GM12865 (cell line): ENCODE measurements around the gene LGALS8.

Source experiments
- DNase-seq: peaks from one replicate; pipeline ENCODE4 v3.0.0; 2010; ENCODE audit warnings: low read depth
- H3K4me3 ChIP-seq: 2 replicates; pipeline ENCODE4 v1.5.1; 2011; ENCODE audit warnings: mild to moderate bottlenecking, low read depth, low read length, control low read depth
- TF ChIP-seq, protein P1 (sequence below): IDR thresholded peaks from 2 replicates; pipeline ENCODE4 v1.5.1; 2011; ENCODE audit warnings: low read length, control low read depth, low read depth, inconsistent platforms; ENCODE audit not compliant: insufficient read depth; ENCODE audit errors: missing control alignments

Gene LGALS8

DNA sequence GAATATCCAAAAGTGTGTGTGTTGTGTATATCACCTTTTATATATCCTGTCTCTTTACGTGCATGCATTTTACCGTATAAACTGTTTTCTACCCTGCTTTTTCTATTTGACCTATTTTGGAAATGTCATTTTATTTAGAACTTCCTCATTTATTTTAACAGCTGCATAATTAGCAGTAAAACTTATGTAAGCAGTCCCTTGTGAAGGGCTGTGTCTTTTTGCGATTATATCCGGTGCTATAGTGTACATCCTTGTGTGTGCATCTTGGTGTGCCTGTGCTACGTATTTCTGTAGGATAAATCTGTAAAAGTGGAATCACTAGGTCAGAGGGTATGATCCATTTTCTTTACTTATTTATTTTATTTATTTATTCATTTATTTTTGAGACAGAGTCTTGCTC, 7.2 kb downstream of the LGALS8 start:
- TF ChIP-seq, protein P1, sequence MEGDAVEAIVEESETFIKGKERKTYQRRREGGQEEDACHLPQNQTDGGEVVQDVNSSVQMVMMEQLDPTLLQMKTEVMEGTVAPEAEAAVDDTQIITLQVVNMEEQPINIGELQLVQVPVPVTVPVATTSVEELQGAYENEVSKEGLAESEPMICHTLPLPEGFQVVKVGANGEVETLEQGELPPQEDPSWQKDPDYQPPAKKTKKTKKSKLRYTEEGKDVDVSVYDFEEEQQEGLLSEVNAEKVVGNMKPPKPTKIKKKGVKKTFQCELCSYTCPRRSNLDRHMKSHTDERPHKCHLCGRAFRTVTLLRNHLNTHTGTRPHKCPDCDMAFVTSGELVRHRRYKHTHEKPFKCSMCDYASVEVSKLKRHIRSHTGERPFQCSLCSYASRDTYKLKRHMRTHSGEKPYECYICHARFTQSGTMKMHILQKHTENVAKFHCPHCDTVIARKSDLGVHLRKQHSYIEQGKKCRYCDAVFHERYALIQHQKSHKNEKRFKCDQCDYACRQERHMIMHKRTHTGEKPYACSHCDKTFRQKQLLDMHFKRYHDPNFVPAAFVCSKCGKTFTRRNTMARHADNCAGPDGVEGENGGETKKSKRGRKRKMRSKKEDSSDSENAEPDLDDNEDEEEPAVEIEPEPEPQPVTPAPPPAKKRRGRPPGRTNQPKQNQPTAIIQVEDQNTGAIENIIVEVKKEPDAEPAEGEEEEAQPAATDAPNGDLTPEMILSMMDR, result no peak
- no peak for DNase-seq
- H3K4me3 ChIP-seq, result no peak overlapping the region

DNA sequence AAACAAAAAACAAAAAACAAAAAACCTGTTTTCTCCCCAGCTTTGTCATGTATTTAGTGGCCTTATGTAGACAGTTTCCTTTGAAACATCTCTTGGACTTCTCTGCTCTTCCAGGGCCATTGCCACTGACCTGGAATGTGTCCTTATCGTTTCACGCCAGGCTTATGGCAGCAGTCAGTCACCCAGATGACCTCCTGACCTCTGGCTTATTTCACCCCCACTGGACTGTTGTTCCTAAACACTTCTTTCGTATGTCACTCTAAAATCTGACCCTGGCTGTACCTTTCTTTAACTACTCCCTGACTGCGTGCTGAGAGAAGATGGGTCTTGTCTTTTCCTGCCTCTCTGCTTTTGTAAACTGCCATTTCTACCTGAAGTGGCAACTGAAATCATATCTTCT, 9.1 kb downstream of the LGALS8 start:
- DNase-seq, result no peak
- TF ChIP-seq, protein P1, result no peak
- no peak overlapping the region for H3K4me3 ChIP-seq

DNA sequence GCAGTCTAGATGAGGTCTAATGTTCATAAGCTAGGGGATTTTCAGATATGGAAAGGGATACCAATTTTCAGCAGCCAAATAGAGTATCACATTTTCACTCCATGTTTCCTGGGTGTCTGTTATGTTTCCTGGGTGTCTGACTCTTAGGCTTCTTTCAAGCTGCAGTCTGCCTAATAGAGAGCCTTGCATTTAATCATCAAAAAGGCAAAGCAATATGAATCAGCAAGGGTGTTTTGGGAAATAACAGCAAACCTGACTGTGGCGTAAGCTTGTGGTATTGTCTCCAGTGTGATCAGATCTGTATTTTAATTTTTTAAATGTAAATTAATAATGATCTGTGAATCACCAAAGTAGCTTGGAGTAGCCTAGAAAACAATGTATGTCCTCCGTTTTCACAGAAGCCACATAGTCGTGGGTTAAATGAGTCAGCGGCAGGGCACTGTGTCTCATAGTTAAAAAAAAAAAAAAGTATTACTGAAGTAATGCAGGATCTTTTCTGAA, 10.4 kb downstream of the LGALS8 start:
- TF ChIP-seq, protein P1, result no peak
- no peak overlapping the region for H3K4me3 ChIP-seq
- no peak for DNase-seq

DNA sequence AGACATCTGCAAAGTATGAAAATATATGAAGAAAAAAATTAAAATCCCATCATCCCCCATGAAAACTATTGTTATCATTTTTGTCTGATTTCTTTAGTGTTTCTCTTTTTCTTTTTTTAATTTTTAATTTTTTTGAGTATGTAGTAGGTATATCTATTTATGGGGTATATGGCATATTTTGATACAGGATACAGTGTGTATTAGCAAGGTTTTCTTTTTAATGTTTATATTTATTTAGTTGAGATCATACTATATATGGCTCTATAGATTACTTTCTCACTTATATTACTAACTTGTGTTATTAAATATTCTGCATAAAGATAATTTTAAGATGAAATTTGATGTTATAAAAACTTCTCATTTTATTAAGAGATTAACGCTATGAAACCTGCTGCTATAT, 11.4 kb downstream of the LGALS8 start:
- no peak for DNase-seq
- H3K4me3 ChIP-seq, result no peak overlapping the region
- TF ChIP-seq, protein P1, result no peak

DNA sequence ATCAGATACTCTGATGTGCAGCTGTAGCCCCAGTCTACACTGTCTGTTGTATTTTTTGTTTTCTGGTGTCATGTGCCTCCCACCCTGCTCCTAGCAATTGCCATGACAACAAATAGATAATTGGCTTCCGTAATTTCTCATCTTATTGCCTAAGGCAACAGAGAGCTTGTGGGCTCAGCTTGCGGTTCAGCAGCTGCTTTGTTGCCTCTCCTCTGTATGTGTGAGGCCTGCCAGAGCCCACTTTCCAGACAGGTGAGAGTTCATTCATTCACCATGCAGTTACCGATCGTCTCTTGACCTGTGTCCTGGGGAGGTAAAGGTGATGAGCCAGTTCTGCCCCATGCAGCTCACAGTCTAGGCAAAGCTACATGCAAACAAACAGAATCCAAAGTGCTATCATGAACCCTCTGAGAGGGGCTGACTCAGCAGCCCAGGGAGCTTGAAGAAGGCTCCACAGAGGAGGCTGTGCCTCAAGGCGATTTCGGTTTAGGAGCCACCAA, 11.9 kb downstream of the LGALS8 start:
- no peak for DNase-seq
- TF ChIP-seq, protein P1, result no peak
- no peak overlapping the region for H3K4me3 ChIP-seq

DNA sequence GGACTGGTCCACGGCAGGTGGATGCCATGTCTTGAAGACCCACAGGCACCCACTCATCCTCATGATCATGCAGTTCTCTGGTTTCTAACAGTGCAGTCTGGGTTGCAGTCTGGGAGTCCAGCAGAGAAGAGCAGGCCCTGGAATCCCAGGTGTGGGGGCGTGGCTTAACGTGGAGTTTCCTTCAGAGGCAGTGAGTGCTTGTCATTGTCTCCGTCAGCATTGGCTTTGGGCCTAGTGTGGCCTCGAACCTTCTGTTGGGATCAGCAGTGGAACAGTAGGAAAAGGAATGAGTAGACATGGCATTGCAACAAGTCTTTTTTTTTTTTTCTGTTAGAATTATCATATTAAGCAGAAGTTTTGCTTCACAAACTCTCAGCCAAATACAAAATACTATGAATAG, 12.8 kb downstream of the LGALS8 start:
- TF ChIP-seq, protein P1, result no peak
- DNase-seq, result no peak
- no peak overlapping the region for H3K4me3 ChIP-seq

DNA sequence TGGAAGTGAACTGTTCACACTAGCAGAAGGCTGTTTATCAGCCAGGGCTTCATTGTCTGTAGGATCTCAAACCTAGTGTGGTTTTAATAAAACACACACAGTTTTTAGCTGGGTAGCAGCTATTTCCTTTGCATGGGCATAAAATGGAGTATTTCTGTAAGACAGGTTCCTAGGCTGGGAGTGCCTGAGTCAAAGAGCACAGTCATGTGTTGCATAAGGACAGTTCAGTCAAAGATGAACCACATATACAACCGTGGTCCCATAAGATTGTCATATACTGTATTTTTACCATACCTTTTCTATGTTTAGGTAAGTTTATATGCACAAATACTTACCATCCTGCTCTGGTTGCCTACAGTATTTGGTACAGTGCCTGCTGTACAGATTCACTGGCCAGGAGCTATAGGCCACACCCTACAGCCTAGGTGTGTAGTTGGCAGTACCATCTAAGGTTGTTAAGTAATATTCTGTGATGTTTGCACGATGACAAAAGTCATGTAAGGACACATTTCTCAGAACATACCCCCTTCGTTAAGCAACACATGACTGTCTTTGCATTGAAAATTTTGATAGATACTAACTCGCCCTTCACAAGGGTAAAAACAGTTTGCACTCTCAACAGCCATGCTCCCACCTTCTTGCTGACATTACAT, 17.2 kb downstream of the LGALS8 start:
- H3K4me3 ChIP-seq, result no peak overlapping the region
- DNase-seq, result no peak
- TF ChIP-seq, protein P1, result no peak
